GM12891 (cell line): ENCODE measurements around the gene GCK.

Source experiments
- PAX5 ChIP-seq: IDR thresholded peaks from 2 replicates; pipeline ENCODE4 v1.6.1; 2011; ENCODE audit warnings: low read length, moderate library complexity, mild to moderate bottlenecking; ENCODE audit not compliant: insufficient read depth, severe bottlenecking
- POLR2A ChIP-seq: IDR thresholded peaks from 2 replicates; pipeline ENCODE4 v1.6.1; 2011; ENCODE audit warnings: low read depth, low read length, control low read depth
- POLR2AphosphoS5 ChIP-seq: IDR thresholded peaks from 2 replicates; pipeline ENCODE4 v1.6.1; 2011; ENCODE audit warnings: low read depth, low read length, control low read depth
- SPI1 ChIP-seq: IDR thresholded peaks from 2 replicates; pipeline ENCODE4 v1.6.1; 2011; ENCODE audit warnings: low read depth, low read length, control low read depth
- TAF1 ChIP-seq: IDR thresholded peaks from 2 replicates; pipeline ENCODE4 v1.6.1; 2011; ENCODE audit warnings: low read depth, low read length, control low read depth

DNA sequence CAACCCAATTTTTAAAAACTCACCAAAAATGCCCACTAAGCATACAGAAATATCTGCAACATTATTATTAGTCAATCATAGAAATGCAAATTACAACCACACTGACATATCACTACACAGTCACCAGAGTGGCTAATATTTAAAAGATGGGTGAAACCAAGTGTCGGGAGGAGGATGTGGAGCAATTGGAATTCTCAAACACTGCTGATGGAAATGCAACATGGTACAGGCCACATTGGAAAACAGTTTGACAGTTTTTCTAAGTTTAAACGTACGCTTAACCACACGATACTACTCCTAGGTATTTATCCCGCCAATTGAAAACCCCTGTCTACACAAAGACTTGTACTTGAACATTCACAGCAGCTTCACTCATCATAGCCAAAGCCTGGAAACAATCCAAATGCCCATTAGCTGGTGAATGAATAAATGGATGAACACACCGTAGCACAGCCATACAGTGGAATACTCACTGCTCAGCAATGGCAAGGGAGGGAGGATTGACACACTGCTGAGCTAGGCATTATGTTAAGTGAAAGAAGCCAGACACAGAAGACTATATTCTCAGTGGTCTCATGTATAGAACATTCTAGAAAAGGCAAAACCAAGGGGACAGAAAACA is 16.3 kb downstream of the GCK start:
- TF ChIP-seq TAF1 (no peak), POLR2A (no peak), POLR2AphosphoS5 (no peak), SPI1 (no peak), PAX5 (no peak)
